SK-N-SH treated with all-trans-retinoic acid at 6 μM for 48 hours (cell line): ENCODE data around the gene CFAP91.

ENCODE experiments used
- ATAC-seq: fragments of 200-7000 bp; cut with Tn5 transposase; 3 replicates; pipeline ENCODE4 v1.9.1; 2020; ENCODE audit warnings: mild to moderate bottlenecking, moderate library complexity
- ARNTL ChIP-seq: fragments of 450-650 bp; formaldehyde crosslinking; IDR thresholded peaks from 2 replicates; pipeline ENCODE4 v1.5.0; 2020; ENCODE audit warnings: low read depth, mild to moderate bottlenecking, moderate library complexity, borderline replicate concordance
- BACH2 ChIP-seq: fragments of 250-450 bp; sonication (Bioruptor Pico); IDR thresholded peaks from 2 replicates; pipeline ENCODE4 v1.9.0; 2021; ENCODE audit warnings: mild to moderate bottlenecking, borderline replicate concordance
- CSDC2 ChIP-seq: fragments of 250-450 bp; sonication (Bioruptor Pico); IDR thresholded peaks from 2 replicates; pipeline ENCODE4 v1.5.0; 2020; ENCODE audit warnings: mild to moderate bottlenecking, moderate library complexity
- GLIS3 ChIP-seq: fragments of 250-450 bp; sonication (Bioruptor Pico); IDR thresholded peaks from 2 replicates; pipeline ENCODE4 v1.5.0; 2020; ENCODE audit warnings: mild to moderate bottlenecking, moderate library complexity
- ISL1 ChIP-seq: fragments of 250-450 bp; sonication (Bioruptor Pico); IDR thresholded peaks from 2 replicates; pipeline ENCODE4 v2.1.2; 2022; ENCODE audit warnings: mild to moderate bottlenecking, moderate library complexity
- OSR1 ChIP-seq: fragments of 250-450 bp; sonication (Bioruptor Pico); IDR thresholded peaks from 2 replicates; pipeline ENCODE4 v1.8.0; 2022; ENCODE audit warnings: moderate library complexity, mild to moderate bottlenecking, inconsistent platforms
- PPARA ChIP-seq: fragments of 250-450 bp; sonication (Bioruptor Pico); IDR thresholded peaks from 2 replicates; pipeline ENCODE4 v1.5.0; 2020; ENCODE audit warnings: mild to moderate bottlenecking, borderline replicate concordance
- SNAI2 ChIP-seq: fragments of 250-450 bp; sonication (Bioruptor Pico); IDR thresholded peaks from 2 replicates; pipeline ENCODE4 v1.5.0; 2020; ENCODE audit warnings: mild to moderate bottlenecking, moderate library complexity
- TCF4 ChIP-seq: fragments of 250-450 bp; sonication (Bioruptor Pico); IDR thresholded peaks from 2 replicates; pipeline ENCODE4 v1.8.0; 2021; ENCODE audit warnings: mild to moderate bottlenecking, moderate library complexity, borderline replicate concordance
- ZC3H10 ChIP-seq: fragments of 250-450 bp; sonication (Bioruptor Pico); IDR thresholded peaks from 2 replicates; pipeline ENCODE4 v1.5.1; 2021; ENCODE audit warnings: mild to moderate bottlenecking, moderate library complexity
- ZFP3 ChIP-seq: fragments of 250-450 bp; sonication (Bioruptor Pico); IDR thresholded peaks from 2 replicates; pipeline ENCODE4 v1.5.0; 2020; ENCODE audit warnings: mild to moderate bottlenecking, moderate library complexity
- ZFP30 ChIP-seq: fragments of 450-650 bp; formaldehyde crosslinking; IDR thresholded peaks from 2 replicates; pipeline ENCODE4 v1.5.0; 2022; ENCODE audit warnings: mild to moderate bottlenecking, moderate library complexity
- ZNF565 ChIP-seq: fragments of 450-650 bp; formaldehyde crosslinking; conservative IDR thresholded peaks from 2 replicates; pipeline ENCODE4 v1.5.0; 2020; ENCODE audit warnings: low read depth, mild to moderate bottlenecking, moderate library complexity
- ZNF70 ChIP-seq: fragments of 450-650 bp; formaldehyde crosslinking; IDR thresholded peaks from 2 replicates; pipeline ENCODE4 v1.5.0; 2020; ENCODE audit warnings: mild to moderate bottlenecking, moderate library complexity
- ZNF8 ChIP-seq: fragments of 450-650 bp; formaldehyde crosslinking; IDR thresholded peaks from 2 replicates; pipeline ENCODE4 v1.5.0; 2020; ENCODE audit warnings: mild to moderate bottlenecking, moderate library complexity
- TF ChIP-seq, protein P1 (sequence below): fragments of 250-450 bp; sonication (Bioruptor Pico); IDR thresholded peaks from 2 replicates; pipeline ENCODE4 v1.5.1; 2021; ENCODE audit warnings: mild to moderate bottlenecking, moderate library complexity
- TF ChIP-seq, protein P2 (sequence below): fragments of 250-450 bp; sonication (Bioruptor Pico); IDR thresholded peaks from 2 replicates; pipeline ENCODE4 v1.5.1; 2020; ENCODE audit warnings: low read depth, mild to moderate bottlenecking, moderate library complexity
- TF ChIP-seq, protein P3 (sequence below): fragments of 250-450 bp; sonication (Bioruptor Pico); IDR thresholded peaks from 2 replicates; pipeline ENCODE4 v1.8.0; 2021; ENCODE audit warnings: low read depth, mild to moderate bottlenecking, moderate library complexity, borderline replicate concordance
- TF ChIP-seq, protein P4 (sequence below): fragments of 250-450 bp; sonication (Bioruptor Pico); IDR thresholded peaks from 2 replicates; pipeline ENCODE4 v1.8.0; 2020; ENCODE audit warnings: mild to moderate bottlenecking, moderate library complexity, borderline replicate concordance
- TF ChIP-seq, protein P5 (sequence below): fragments of 250-450 bp; sonication (Bioruptor Pico); IDR thresholded peaks from 2 replicates; pipeline ENCODE4 v1.5.0; 2020; ENCODE audit warnings: mild to moderate bottlenecking, moderate library complexity

Gene CFAP91

DNA sequence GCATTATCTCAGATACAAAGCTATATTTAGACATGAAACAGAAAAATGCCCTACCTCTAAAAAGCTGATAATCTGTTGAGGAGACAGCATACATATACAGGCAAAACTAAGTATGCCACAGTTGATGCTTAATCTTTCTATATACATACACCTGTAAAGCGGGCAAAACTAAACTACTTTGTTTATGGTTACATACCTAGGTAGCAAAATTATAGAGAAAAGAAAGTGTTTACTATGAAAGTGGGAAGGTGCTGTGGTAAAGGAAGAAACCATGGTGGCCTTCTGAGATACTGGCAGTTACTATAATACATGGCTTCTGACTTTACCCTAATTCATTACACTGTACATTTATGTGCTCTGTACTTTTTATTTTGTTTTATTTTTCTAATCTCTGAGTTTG lies 43.1 kb downstream of the CFAP91 start (continued):
- TF ChIP-seq, protein P1, sequence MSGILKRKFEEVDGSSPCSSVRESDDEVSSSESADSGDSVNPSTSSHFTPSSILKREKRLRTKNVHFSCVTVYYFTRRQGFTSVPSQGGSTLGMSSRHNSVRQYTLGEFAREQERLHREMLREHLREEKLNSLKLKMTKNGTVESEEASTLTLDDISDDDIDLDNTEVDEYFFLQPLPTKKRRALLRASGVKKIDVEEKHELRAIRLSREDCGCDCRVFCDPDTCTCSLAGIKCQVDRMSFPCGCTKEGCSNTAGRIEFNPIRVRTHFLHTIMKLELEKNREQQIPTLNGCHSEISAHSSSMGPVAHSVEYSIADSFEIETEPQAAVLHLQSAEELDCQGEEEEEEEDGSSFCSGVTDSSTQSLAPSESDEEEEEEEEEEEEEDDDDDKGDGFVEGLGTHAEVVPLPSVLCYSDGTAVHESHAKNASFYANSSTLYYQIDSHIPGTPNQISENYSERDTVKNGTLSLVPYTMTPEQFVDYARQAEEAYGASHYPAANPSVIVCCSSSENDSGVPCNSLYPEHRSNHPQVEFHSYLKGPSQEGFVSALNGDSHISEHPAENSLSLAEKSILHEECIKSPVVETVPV (CRISPR knock-in tag): no peak
- TF ChIP-seq ZNF70: no peak

DNA sequence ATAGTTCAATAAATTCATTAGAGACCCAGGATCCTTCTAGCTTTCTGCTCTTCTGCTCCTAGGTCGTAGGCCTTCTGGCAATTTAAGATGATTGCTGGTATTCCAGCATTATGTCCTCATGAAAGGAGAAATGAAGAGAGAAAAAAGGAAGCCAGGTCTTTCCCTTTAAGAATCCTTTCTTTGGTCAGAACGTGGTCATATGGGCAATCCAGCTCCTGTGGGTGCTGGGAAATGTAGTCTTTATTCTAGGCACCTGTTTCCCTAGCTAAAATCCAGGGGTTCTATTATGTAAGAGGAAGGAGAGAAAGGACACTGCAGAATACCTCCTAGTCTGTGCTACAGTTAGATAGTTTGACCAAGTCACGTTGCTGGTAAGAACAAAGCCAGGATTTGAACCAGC lies 43.6 kb downstream of the CFAP91 start:
- no peak for ATAC-seq
- TF ChIP-seq ZNF70 (no peak), PPARA (CRISPR knock-in tag) (no peak), ZNF8 (CRISPR knock-in tag) (no peak), BACH2 (no peak), TCF4 (CRISPR knock-in tag) (no peak), ARNTL (no peak), ZNF565 (CRISPR knock-in tag) (no peak), ZFP3 (CRISPR knock-in tag) (no peak), SNAI2 (CRISPR knock-in tag) (no peak), CSDC2 (CRISPR knock-in tag) (no peak), ZFP30 (no peak), OSR1 (CRISPR knock-in tag) (no peak), GLIS3 (CRISPR knock-in tag) (no peak)
- TF ChIP-seq, protein P2, sequence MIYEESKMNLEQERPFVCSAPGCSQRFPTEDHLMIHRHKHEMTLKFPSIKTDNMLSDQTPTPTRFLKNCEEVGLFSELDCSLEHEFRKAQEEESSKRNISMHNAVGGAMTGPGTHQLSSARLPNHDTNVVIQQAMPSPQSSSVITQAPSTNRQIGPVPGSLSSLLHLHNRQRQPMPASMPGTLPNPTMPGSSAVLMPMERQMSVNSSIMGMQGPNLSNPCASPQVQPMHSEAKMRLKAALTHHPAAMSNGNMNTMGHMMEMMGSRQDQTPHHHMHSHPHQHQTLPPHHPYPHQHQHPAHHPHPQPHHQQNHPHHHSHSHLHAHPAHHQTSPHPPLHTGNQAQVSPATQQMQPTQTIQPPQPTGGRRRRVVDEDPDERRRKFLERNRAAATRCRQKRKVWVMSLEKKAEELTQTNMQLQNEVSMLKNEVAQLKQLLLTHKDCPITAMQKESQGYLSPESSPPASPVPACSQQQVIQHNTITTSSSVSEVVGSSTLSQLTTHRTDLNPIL (CRISPR knock-in tag): no peak
- TF ChIP-seq, protein P3, sequence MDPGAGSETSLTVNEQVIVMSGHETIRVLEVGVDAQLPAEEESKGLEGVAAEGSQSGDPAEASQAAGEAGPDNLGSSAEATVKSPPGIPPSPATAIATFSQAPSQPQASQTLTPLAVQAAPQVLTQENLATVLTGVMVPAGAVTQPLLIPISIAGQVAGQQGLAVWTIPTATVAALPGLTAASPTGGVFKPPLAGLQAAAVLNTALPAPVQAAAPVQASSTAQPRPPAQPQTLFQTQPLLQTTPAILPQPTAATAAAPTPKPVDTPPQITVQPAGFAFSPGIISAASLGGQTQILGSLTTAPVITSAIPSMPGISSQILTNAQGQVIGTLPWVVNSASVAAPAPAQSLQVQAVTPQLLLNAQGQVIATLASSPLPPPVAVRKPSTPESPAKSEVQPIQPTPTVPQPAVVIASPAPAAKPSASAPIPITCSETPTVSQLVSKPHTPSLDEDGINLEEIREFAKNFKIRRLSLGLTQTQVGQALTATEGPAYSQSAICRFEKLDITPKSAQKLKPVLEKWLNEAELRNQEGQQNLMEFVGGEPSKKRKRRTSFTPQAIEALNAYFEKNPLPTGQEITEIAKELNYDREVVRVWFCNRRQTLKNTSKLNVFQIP (CRISPR knock-in tag): no peak
- TF ChIP-seq, protein P4, sequence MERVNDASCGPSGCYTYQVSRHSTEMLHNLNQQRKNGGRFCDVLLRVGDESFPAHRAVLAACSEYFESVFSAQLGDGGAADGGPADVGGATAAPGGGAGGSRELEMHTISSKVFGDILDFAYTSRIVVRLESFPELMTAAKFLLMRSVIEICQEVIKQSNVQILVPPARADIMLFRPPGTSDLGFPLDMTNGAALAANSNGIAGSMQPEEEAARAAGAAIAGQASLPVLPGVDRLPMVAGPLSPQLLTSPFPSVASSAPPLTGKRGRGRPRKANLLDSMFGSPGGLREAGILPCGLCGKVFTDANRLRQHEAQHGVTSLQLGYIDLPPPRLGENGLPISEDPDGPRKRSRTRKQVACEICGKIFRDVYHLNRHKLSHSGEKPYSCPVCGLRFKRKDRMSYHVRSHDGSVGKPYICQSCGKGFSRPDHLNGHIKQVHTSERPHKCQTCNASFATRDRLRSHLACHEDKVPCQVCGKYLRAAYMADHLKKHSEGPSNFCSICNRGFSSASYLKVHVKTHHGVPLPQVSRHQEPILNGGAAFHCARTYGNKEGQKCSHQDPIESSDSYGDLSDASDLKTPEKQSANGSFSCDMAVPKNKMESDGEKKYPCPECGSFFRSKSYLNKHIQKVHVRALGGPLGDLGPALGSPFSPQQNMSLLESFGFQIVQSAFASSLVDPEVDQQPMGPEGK (CRISPR knock-in tag): no peak
- TF ChIP-seq, protein P1 (CRISPR knock-in tag): no peak

DNA sequence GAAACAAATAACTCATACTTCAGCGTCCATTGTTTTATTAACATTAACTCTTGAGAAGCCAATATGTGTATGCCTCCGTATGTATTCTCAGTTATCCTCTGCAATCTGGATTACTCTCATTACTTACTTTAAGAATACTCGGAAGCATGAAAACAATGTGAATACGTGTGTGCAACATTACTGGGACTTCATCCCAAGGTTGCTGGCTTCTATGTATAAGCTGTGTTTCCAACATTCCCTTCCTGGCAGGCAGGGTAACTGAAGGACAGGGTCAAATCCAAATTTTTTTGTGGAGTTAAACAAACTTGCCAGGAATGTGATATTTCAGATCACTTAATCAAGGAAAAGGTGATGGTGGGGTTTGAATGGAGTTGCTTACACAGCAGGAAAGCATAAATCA lies 44.5 kb downstream of the CFAP91 start:
- TF ChIP-seq ISL1 (CRISPR knock-in tag) (no peak), SNAI2 (CRISPR knock-in tag) (no peak), OSR1 (CRISPR knock-in tag) (no peak), ZFP30 (no peak), TCF4 (CRISPR knock-in tag) (no peak), ZNF565 (CRISPR knock-in tag) (no peak), GLIS3 (CRISPR knock-in tag) (no peak), ZC3H10 (CRISPR knock-in tag) (no peak)
- TF ChIP-seq, protein P5, sequence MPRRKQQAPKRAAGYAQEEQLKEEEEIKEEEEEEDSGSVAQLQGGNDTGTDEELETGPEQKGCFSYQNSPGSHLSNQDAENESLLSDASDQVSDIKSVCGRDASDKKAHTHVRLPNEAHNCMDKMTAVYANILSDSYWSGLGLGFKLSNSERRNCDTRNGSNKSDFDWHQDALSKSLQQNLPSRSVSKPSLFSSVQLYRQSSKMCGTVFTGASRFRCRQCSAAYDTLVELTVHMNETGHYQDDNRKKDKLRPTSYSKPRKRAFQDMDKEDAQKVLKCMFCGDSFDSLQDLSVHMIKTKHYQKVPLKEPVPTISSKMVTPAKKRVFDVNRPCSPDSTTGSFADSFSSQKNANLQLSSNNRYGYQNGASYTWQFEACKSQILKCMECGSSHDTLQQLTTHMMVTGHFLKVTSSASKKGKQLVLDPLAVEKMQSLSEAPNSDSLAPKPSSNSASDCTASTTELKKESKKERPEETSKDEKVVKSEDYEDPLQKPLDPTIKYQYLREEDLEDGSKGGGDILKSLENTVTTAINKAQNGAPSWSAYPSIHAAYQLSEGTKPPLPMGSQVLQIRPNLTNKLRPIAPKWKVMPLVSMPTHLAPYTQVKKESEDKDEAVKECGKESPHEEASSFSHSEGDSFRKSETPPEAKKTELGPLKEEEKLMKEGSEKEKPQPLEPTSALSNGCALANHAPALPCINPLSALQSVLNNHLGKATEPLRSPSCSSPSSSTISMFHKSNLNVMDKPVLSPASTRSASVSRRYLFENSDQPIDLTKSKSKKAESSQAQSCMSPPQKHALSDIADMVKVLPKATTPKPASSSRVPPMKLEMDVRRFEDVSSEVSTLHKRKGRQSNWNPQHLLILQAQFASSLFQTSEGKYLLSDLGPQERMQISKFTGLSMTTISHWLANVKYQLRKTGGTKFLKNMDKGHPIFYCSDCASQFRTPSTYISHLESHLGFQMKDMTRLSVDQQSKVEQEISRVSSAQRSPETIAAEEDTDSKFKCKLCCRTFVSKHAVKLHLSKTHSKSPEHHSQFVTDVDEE: no peak
- TF ChIP-seq, protein P2 (CRISPR knock-in tag): no peak
- TF ChIP-seq, all 23 proteins: peak for 0
- ATAC-seq: no peak
